ENCODE results near the gene HLA-DRA.

- TF ChIP-seq CTCF (optimal IDR thresholded peaks at IDR 0.05 in 1 of 3, IDR thresholded peaks at IDR 0.05 in 1 of 3, conservative IDR thresholded peaks at IDR 0.05 in 1 of 3; ENCODE audit: extremely low read depth in 1 of 3, insufficient read depth in 2 of 3, low read length in 3 of 3): no peak
- TF ChIP-seq EZH2 (IDR thresholded peaks at IDR 0.05; ENCODE audit: low read length): no peak
Observed at GRCh38 chr6:32424589-32425300, 14.9 kb upstream of the HLA-DRA start.

Measured in keratinocyte (primary cell).